CD4-positive, alpha-beta T cell (primary cell): ENCODE data around the gene ZNF451. TPM values are rescaled to one million over a fixed set of nuclear protein-coding genes. Genes with fewer than 3 reads are reported as not detected.
A peak's percentile ranks its signal among the peaks of the same experiment; 100 is the strongest.

ENCODE experiments used
- ATAC-seq: fragments of 200-7000 bp; cut with Tn5 transposase; one replicate; pipeline ENCODE4 v1.10.0; 2022; ENCODE audit warnings: mild to moderate bottlenecking; ENCODE audit not compliant: poor library complexity
- CTCF ChIA-PET: fragments of 350-600 bp; sonication (Branson Sonifier 250); formaldehyde crosslinking; loops from one replicate; lab custom pipeline; 2021; ENCODE audit warnings: antibody characterized with exemption, inconsistent platforms; lab: Charles Lee
- POLR2A ChIA-PET: fragments of 350-600 bp; sonication (Branson Sonifier 250); formaldehyde crosslinking; loops from one replicate; lab custom pipeline; 2021; ENCODE audit warnings: antibody characterized with exemption, inconsistent platforms; lab: Charles Lee
- DNase-seq, 14 experiments: peaks; one replicate each; pipeline ENCODE4 v3.0.0-alpha.2; 2013 to 2020; ENCODE audit warnings: mixed read lengths in 2 of 14
- H3K27ac ChIP-seq, 2 donors: one replicate each; pipeline versions ENCODE4 v1.5.1 to v1.7.0; 2013; ENCODE audit warnings: low read length in 2 of 2, low read depth in 1 of 2, mild to moderate bottlenecking in 1 of 2
- H3K27me3 ChIP-seq, 2 experiments: 1 replicate in 1 of 2; 2 replicates in 1 of 2; pipeline versions ENCODE4 v1.6.1 to v1.7.0; 2013; ENCODE audit warnings: low read length in 2 of 2, control low read depth in 1 of 2, mild to moderate bottlenecking in 1 of 2, moderate library complexity in 1 of 2; ENCODE audit not compliant: insufficient read depth in 2 of 2, control insufficient read depth in 1 of 2
- H3K36me3 ChIP-seq: one replicate; pipeline ENCODE4 v1.6.1; 2013; ENCODE audit warnings: low read length, control low read depth; ENCODE audit not compliant: insufficient read depth
- H3K4me1 ChIP-seq: one replicate; pipeline ENCODE4 v1.6.1; 2013; ENCODE audit warnings: low read length, control low read depth; ENCODE audit not compliant: insufficient read depth
- H3K4me3 ChIP-seq: one replicate; pipeline ENCODE4 v1.5.1; 2013; ENCODE audit warnings: mild to moderate bottlenecking, low read length, moderate library complexity
- H3K9me3 ChIP-seq, 2 experiments: 1 replicate in 1 of 2; 2 replicates in 1 of 2; pipeline versions ENCODE4 v1.6.1 to v1.7.0; 2013; ENCODE audit warnings: low read length in 2 of 2, mild to moderate bottlenecking in 2 of 2, control low read depth in 1 of 2, moderate library complexity in 1 of 2; ENCODE audit not compliant: control insufficient read depth in 1 of 2, insufficient read depth in 1 of 2
- H3K27ac Mint-ChIP-seq: one replicate; pipeline ENCODE4 v1.8.0; 2020; ENCODE audit warnings: mixed read lengths
- H3K27me3 Mint-ChIP-seq: one replicate; pipeline ENCODE4 v1.8.0; 2021; ENCODE audit warnings: mixed read lengths
- H3K36me3 Mint-ChIP-seq: one replicate; pipeline ENCODE4 v1.8.0; 2021; ENCODE audit warnings: low read depth, mixed read lengths
- H3K4me1 Mint-ChIP-seq: one replicate; pipeline ENCODE4 v1.8.0; 2021; ENCODE audit warnings: low read depth, mixed read lengths
- H3K4me3 Mint-ChIP-seq: one replicate; pipeline ENCODE4 v1.8.0; 2020; ENCODE audit warnings: mild to moderate bottlenecking, mixed read lengths
- H3K9me3 Mint-ChIP-seq: one replicate; pipeline ENCODE4 v1.8.0; 2020; ENCODE audit warnings: mixed read lengths
- CTCF ChIP-seq: fragments of 200-600 bp; IDR thresholded peaks from one replicate; pipeline ENCODE4 v1.8.0; 2022; ENCODE audit warnings: antibody characterized with exemption, mild to moderate bottlenecking
- intact Hi-C, 2 experiments: fragments of 100-400 bp; cut with DNase I in 1 of 2; cut with micrococcal nuclease in 1 of 2; formaldehyde crosslinking; loops; one replicate each; pipeline versions ENCODE4 v1.15.1 to v1.9.0; 2023 to 2025; cut with DNase I, micrococcal nuclease
- total RNA-seq, 174 experiments: library from RNA in 2 of 174; stranded (reverse) in 2 of 174; gene quantifications; one replicate each; pipeline ENCODE4 v1.2.3 and lab custom pipeline; 2021 to 2026

The ZNF451 gene
- total RNA-seq, 2 experiments from 2014 or later = 124 to 132 TPM

GRCh38 chr6:57180596-57180995 is 90.6 kb downstream of the ZNF451 start:
- Histone ChIP-seq H3K36me3 (no peaks in the 10 kb centered on the region), H3K4me1 (no peaks in the 10 kb centered on the region), H3K4me3 (no peak overlapping the region), H3K9me3 (no peaks in the 10 kb centered on the region), H3K27ac (no peak overlapping the region), H3K27me3 (no peaks in the 10 kb centered on the region)
- Mint-ChIP-seq H3K4me3 (no peak overlapping the region), H3K36me3 (peaks cover 30% of the 10 kb centered on the region), H3K9me3 (no peaks in the 10 kb centered on the region), H3K27me3 (no peaks in the 10 kb centered on the region), H3K27ac (no peak overlapping the region), H3K4me1 (peaks cover 5% of the 10 kb centered on the region)
- POLR2A ChIA-PET = no interaction called here
- ATAC-seq (no peak), DNase-seq (no peak)
- intact Hi-C loops = no loop called here
- no peak for TF ChIP-seq CTCF
- CTCF ChIA-PET = no interaction called here

GRCh38 chr6:57182017-57182432 is 92.0 kb downstream of the ZNF451 start:
- no peaks in the 10 kb centered on the region for H3K36me3 ChIP-seq
- ChIA-PET CTCF (interaction anchor here (1.2 kb wide), 1 partner anchor 16 kb away, joined by 4 read pairs; no protein-coding TSS in a partner anchor), POLR2A (interaction anchor here (1.0 to 1.4 kb wide), 2 partner anchors 10 to 40 kb away, joined by 3 read pairs; partner anchors contain the start of genes BAG2 and RAB23)
- no peak overlapping the region for H3K27ac Mint-ChIP-seq
- no peak overlapping the region for H3K27ac ChIP-seq
- intact Hi-C loops = no loop called here
- ATAC-seq (no peak), DNase-seq (no peak)
- H3K27me3 Mint-ChIP-seq = no peaks in the 10 kb centered on the region
- no peak for TF ChIP-seq CTCF
- no peaks in the 10 kb centered on the region for H3K9me3 Mint-ChIP-seq
- H3K9me3 ChIP-seq = no peaks in the 10 kb centered on the region
- H3K4me3 ChIP-seq = no peak overlapping the region
- H3K4me1 ChIP-seq = no peaks in the 10 kb centered on the region
- H3K4me1 Mint-ChIP-seq = peaks cover 10% of the 10 kb centered on the region
- peaks cover 36% of the 10 kb centered on the region for H3K36me3 Mint-ChIP-seq
- no peaks in the 10 kb centered on the region for H3K27me3 ChIP-seq
- no peak overlapping the region for H3K4me3 Mint-ChIP-seq

DNA sequence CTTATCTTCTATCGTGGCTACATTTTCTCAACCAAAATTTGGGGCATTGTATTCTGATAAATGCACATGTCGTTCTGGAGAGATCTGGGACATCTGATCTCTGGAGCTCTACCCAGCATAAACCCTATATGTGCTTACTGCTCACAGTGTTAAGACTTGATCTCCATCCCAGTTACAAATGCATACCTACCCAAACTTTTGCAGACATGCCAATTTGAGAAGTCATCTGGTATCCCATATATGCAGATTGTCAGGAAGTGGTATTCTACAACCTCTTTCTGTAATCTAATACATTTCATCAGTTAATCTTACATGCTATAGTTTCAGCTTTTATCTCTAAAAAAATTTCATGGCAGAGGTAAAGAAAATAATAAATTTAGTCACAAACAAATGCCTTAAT is 93.3 kb downstream of the ZNF451 start:
- no peak overlapping the region for H3K4me3 Mint-ChIP-seq
- no peaks in the 10 kb centered on the region for H3K4me1 ChIP-seq
- intact Hi-C loops = no loop called here
- POLR2A ChIA-PET = no interaction called here
- no peak for TF ChIP-seq CTCF
- DNase-seq = no peak
- CTCF ChIA-PET = no interaction called here
- H3K4me1 Mint-ChIP-seq = peaks cover 5% of the 10 kb centered on the region
- peak overlapping the region; percentile 18 for H3K27ac Mint-ChIP-seq
- no peak overlapping the region for H3K4me3 ChIP-seq
- no peaks in the 10 kb centered on the region for H3K27me3 ChIP-seq
- H3K36me3 Mint-ChIP-seq = peaks cover 36% of the 10 kb centered on the region
- no peaks in the 10 kb centered on the region for H3K27me3 Mint-ChIP-seq
- no peak for ATAC-seq
- no peaks in the 10 kb centered on the region for H3K9me3 ChIP-seq
- no peak overlapping the region for H3K27ac ChIP-seq
- no peaks in the 10 kb centered on the region for H3K36me3 ChIP-seq
- no peaks in the 10 kb centered on the region for H3K9me3 Mint-ChIP-seq
